ENCODE data around the gene GALNT2. TPM values are rescaled to one million over a fixed set of nuclear protein-coding genes. Genes with fewer than 3 reads are reported as not detected.

GALNT2 gene
- total RNA-seq, 1 experiment from 2014 or later, result 50.4 TPM

GRCh38 chr1:230145953-230146476, 79.0 kb downstream of the GALNT2 start:
- DNase-seq (ENCODE audit: low spot score), result no peak

GRCh38 chr1:230146709-230147108, 79.7 kb downstream of the GALNT2 start:
- DNase-seq (ENCODE audit: low spot score), result no peak

GRCh38 chr1:230147253-230148125, 80.5 kb downstream of the GALNT2 start:
- no peak for DNase-seq (ENCODE audit: low spot score)

- DNase-seq (ENCODE audit: low spot score), result no peak
Measured at GRCh38 chr1:230148126-230148652, 81.2 kb downstream of the GALNT2 start.

- no peak for DNase-seq (ENCODE audit: low spot score)
Measured at GRCh38 chr1:230148768-230149469, 81.9 kb downstream of the GALNT2 start.

GRCh38 chr1:230149751-230150584, 82.9 kb downstream of the GALNT2 start:
- no peak for DNase-seq (ENCODE audit: low spot score)

GRCh38 chr1:230150615-230151014, 83.6 kb downstream of the GALNT2 start:
- no peak for DNase-seq (ENCODE audit: low spot score)

- DNase-seq (ENCODE audit: low spot score), result no peak
Measured at GRCh38 chr1:230151924-230152468, 85.0 kb downstream of the GALNT2 start.

- DNase-seq (ENCODE audit: low spot score), result no peak
Measured at GRCh38 chr1:230152999-230153398, 86.0 kb downstream of the GALNT2 start.

- DNase-seq (ENCODE audit: low spot score), result no peak
Measured at GRCh38 chr1:230153641-230154296, 86.7 kb downstream of the GALNT2 start.

- no peak for DNase-seq (ENCODE audit: low spot score)
Measured at GRCh38 chr1:230155021-230155420, 88.0 kb downstream of the GALNT2 start.

- no peak for DNase-seq (ENCODE audit: low spot score)
Measured at GRCh38 chr1:230156068-230156467, 89.0 kb downstream of the GALNT2 start.

GRCh38 chr1:230156536-230156935, 89.5 kb downstream of the GALNT2 start:
- no peak for DNase-seq (ENCODE audit: low spot score)

GRCh38 chr1:230157420-230158390, 90.7 kb downstream of the GALNT2 start:
- no peak for DNase-seq (ENCODE audit: low spot score)

- no peak for DNase-seq (ENCODE audit: low spot score)
Measured at GRCh38 chr1:230158415-230159291, 91.6 kb downstream of the GALNT2 start.

- DNase-seq (ENCODE audit: low spot score), result no peak
Measured at GRCh38 chr1:230159580-230159979, 92.5 kb downstream of the GALNT2 start.

GRCh38 chr1:230160957-230161771, 94.1 kb downstream of the GALNT2 start:
- no peak for DNase-seq (ENCODE audit: low spot score)

- DNase-seq (ENCODE audit: low spot score), result no peak
Measured at GRCh38 chr1:230163205-230163604, 96.2 kb downstream of the GALNT2 start.
